Stimulated activated CD8-positive, alpha-beta memory T cell treated with anti-CD3 and anti-CD28 coated beads, Interleukin-7, amount 100 ng/mL, for 24 hours (primary cell): ENCODE results near the gene SV2C.

Experiments
- DNase-seq: peaks from one replicate; pipeline ENCODE4 v3.0.0-alpha.2; 2020; ENCODE audit warnings: low read depth

SV2C gene

DNA sequence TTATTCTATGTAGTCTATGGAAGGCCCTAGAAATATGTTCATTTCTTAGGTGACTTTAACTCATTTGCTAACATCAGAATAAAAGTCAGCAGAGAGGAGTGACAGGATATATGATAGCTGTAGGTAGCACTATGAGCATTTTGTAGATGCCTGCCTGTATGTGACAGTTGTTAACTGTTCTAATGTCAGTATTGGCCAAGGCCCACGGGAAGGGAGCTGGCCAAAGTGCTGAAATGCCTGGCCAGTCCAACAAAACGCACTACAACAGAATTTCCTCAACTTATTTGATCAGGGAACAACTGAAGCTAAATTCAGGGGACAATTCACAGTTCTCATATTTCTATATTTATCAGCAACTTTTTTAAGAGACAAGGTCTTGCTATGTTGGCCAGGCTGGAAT is 20.8 kb downstream of the SV2C start:
- no peak for DNase-seq

DNA sequence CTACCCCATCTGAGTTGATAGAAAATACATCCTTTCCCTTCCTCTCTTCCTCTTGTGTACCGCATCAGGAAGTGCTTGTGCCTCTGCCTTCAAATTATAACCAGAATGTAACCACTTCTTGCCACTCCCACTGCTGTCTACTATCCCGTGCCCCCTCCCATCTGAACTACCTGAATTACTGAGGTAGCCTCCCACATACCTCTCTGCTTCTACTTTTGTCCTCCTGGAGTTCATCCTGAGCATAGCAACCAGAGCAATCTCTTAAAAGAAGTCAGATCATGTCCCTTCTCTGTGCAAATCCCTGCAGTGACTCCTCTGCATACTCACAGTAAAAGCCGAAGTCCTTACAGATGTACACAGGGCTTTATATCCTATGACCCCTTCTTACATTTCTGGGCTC is 23.0 kb downstream of the SV2C start:
- DNase-seq, result no peak

- no peak for DNase-seq
Measured at GRCh38 chr5:76111477-76112174, 28.4 kb downstream of the SV2C start.

- no peak for DNase-seq
Measured at GRCh38 chr5:76113103-76113502, 29.9 kb downstream of the SV2C start.

- DNase-seq, result no peak
Measured at GRCh38 chr5:76114179-76114851, 31.1 kb downstream of the SV2C start.

DNA sequence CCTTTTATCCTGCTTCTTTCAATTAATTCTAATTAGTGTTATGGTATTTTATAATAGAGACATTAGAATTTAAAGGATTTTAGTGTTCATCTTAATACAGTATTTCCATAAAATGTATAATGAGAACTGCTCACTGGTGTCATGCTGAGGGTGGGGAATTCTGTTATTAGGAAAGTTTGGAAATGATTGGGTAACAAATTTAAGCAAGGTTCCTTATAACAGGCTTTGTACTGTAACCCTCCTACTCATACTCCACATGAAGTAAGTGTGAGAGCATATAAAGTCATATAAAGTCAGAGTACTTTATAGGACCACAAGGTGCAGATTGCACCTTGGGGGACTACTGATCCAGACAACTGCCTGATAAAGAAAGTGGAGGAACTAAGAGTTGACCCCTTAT is 42.2 kb downstream of the SV2C start:
- no peak for DNase-seq

GRCh38 chr5:76125888-76126287 is 42.7 kb downstream of the SV2C start:
- no peak for DNase-seq

DNA sequence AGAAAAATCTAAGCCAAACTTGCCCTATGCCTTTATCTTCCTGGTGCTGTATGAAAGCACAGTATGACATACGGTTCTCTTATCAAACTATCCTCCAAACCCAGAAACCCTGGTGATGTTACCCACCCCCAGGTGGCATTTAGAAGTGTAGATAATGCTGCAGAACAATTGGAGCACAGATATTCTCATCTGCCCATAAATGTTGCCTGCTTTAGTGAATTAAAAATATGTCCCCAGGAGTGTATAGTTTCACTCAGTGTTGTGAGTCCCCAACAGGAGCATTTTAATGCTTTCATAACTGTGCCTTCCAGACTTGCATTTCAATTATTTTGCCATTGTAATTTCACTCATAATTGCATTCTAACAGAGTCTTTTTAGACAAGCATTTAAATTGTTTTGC is 50.8 kb downstream of the SV2C start:
- DNase-seq, result no peak

- DNase-seq, result no peak
Measured at GRCh38 chr5:76134646-76135045, 51.5 kb downstream of the SV2C start.

- no peak for DNase-seq
Measured at GRCh38 chr5:76137887-76138542, 54.8 kb downstream of the SV2C start.

DNA sequence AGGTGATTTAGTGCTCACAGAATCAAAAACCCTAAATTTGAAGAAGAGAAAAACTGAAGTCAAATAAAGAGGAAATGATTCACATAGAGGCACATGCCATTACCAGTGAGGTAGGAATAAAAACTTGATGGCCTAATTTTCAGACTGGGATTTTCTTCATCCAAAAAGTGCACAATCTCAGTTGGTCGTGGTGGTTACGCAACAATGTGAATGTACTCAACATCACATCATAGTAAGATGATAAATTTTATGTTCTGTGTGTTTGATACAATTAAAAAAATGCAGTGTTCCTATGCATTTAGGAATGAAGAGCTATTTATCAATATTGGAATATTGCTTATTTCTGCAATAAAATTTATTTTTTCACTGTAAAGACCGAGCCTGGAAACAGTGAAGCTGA is 60.7 kb downstream of the SV2C start:
- DNase-seq, result no peak

GRCh38 chr5:76144513-76145274 is 61.5 kb downstream of the SV2C start:
- no peak for DNase-seq

- DNase-seq, result no peak
Measured at GRCh38 chr5:76145945-76146344, 62.8 kb downstream of the SV2C start.

GRCh38 chr5:76149636-76150035 is 66.5 kb downstream of the SV2C start:
- no peak for DNase-seq

DNA sequence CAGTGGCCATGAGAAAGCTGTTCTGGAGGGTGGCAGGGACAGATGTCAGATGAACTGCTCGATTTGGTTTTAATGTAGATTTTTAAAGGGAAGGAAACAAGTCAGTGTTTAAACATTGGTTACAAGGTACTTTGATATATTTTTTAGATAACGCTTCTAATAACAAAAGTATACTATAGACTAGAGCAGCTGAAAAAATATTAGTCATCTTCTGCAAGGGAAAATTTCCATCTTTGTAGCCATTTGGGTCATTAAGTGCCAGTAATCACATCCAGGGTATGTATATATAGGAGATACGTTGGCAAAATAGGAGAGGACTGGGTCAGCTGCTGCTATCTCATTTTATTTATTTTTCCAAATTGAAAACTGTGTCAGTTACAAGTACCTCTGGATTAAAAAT is 69.0 kb downstream of the SV2C start:
- DNase-seq, result no peak

- DNase-seq, result no peak
Measured at GRCh38 chr5:76152700-76153099, 69.5 kb downstream of the SV2C start.

DNA sequence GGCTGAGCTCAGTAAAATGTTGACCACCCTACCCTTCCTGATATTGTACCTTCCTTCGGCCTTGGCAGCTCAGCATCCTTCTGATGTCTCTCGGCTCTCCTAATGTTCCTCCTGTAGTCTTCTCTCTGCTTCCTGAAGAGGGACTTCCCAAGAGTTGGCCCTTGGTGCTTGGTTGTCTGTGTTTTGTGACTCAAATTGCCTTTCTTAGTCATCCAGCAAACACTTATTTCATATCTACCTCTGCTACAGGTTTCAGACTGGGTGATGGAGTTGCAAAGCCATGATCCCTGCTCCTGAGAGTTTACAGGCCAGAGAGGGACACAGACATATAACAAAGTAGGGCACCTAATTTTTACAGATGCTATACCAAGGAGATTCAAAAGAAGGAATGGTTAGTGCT is 70.1 kb downstream of the SV2C start:
- no peak for DNase-seq

DNA sequence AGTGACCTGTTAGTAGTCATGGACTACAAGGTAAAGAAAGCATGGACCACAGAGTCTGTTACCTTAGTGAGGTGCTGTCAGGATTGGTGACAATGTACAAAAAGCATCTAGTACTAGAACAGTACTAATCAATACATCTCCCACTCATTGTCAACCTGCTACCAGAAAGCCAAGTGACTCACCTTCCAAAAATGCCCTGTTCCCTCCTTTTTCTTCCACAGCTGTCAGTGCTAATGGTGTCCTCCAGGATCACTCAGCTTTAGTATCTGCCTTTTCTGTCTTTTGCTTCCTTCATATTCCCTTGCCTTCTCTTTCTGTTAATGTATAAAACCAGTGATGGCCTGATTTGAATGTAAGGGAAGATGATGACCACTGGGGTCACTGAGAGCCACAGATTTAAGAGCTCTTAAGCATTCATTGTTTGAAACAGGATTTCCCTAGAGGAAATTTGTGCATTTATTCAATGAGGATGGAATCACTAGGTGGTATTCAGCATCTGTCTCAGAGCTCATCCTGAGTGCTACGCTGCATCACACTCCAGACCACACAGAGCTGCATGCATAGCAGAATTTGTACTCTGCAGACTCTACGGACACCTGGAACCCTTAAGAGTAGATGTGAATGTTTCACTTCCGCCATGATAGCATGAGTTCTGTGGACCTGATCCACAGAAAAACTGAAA is 71.0 kb downstream of the SV2C start:
- DNase-seq, result no peak

DNA sequence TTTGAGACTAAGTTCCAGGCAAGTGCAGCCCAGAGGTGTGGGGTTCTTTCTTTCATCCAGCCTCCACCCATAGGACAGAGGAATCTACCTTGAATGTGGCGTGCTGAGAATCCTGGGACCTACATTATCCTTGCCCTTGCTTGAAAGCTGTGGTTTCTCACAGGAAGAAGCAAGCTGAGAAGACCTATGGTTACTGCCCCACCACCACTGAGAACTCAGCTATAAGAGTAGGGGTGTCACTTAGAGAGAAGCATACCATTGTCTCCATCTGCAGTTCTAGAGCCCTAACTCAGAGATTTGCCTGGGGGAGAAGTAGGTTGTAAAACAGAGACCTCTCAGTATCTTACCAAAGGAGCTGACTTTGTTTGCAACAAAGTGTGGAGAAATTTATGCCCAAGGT is 72.4 kb downstream of the SV2C start:
- DNase-seq, result no peak

GRCh38 chr5:76162335-76162734 is 79.2 kb downstream of the SV2C start:
- no peak for DNase-seq

GRCh38 chr5:76163111-76163628 is 80.0 kb downstream of the SV2C start:
- DNase-seq, result no peak

GRCh38 chr5:76165029-76165428 is 81.8 kb downstream of the SV2C start:
- DNase-seq, result no peak
